ENCODE results near the gene VSIG1.

GRCh38 chrX:108059801-108060200 lies 14.9 kb downstream of the VSIG1 start:
- no peak for TF ChIP-seq CTCF (IDR thresholded peaks at IDR 0.05)
- no peak for TF ChIP-seq POLR2A (IDR thresholded peaks at IDR 0.05)
